Lung (tissue), 12 donors: Measurements from ENCODE around the gene ADK. TPM values are rescaled to one million over a fixed set of nuclear protein-coding genes. Genes with fewer than 3 reads are reported as not detected.

Source experiments
- ATAC-seq: fragments of 200-7000 bp; cut with Tn5 transposase; one replicate; pipeline ENCODE4 v1.9.1; 2020; ENCODE audit warnings: moderate number of reproducible peaks; ENCODE audit not compliant: insufficient read depth, low FRiP score
- DNase-seq, 3 donors: peaks; one replicate each; pipeline ENCODE4 v3.0.0-alpha.2; 2013 to 2017
- H3K27ac ChIP-seq, 2 donors: one replicate each; pipeline ENCODE4 v1.5.1; 2013; ENCODE audit warnings: mild to moderate bottlenecking in 2 of 2, moderate library complexity in 2 of 2, control low read depth in 1 of 2, inconsistent platforms in 1 of 2, low read depth in 1 of 2, low read length in 1 of 2
- H3K27me3 ChIP-seq, 3 donors: one replicate each; pipeline ENCODE4 v1.5.1; 2013; ENCODE audit warnings: low read length in 2 of 3; ENCODE audit not compliant: control insufficient read depth in 3 of 3, insufficient read depth in 3 of 3
- H3K36me3 ChIP-seq, 4 donors: one replicate each; pipeline ENCODE4 v1.5.1; 2013; ENCODE audit warnings: low read length in 4 of 4, mild to moderate bottlenecking in 1 of 4, moderate library complexity in 1 of 4; ENCODE audit not compliant: control insufficient read depth in 4 of 4, insufficient read depth in 4 of 4
- H3K4me1 ChIP-seq, 5 donors: one replicate each; pipeline ENCODE4 v1.5.1; 2013; ENCODE audit warnings: low read length in 5 of 5, mild to moderate bottlenecking in 2 of 5, moderate library complexity in 1 of 5; ENCODE audit not compliant: control insufficient read depth in 5 of 5, insufficient read depth in 5 of 5
- H3K4me3 ChIP-seq: one replicate; pipeline ENCODE4 v1.5.1; 2013; ENCODE audit warnings: mild to moderate bottlenecking, control low read depth, moderate library complexity
- H3K9ac ChIP-seq, 2 donors: one replicate each; pipeline ENCODE4 v1.5.1; 2013; ENCODE audit warnings: low read length in 2 of 2, control low read depth in 1 of 2; ENCODE audit not compliant: insufficient read depth in 1 of 2
- H3K9me3 ChIP-seq, 4 donors: one replicate each; pipeline ENCODE4 v1.5.1; 2013; ENCODE audit warnings: low read length in 3 of 4, mild to moderate bottlenecking in 1 of 4, moderate library complexity in 1 of 4; ENCODE audit not compliant: control insufficient read depth in 4 of 4, insufficient read depth in 3 of 4
- CTCF ChIP-seq: IDR thresholded peaks from 2 replicates; pipeline ENCODE4 v1.5.1; 2012; ENCODE audit warnings: mild to moderate bottlenecking; ENCODE audit errors: control extremely low read depth, extremely low read depth
- WGBS, 2 donors: extraction: QIAGEN DNeasy Blood & Tissue Kit; methylation state at CpG; one replicate each; pipeline ENCODE4 v1.1.7; 2013; 5-methylcytosine and 5-hydroxymethylcytosine counted together
- polyA plus RNA-seq, 2 donors: library from polyadenylated mRNA; stranded (reverse); fragments of 200-250 nt; gene quantifications; one replicate each; pipeline ENCODE4 v1.2.1, GENCODE V29; 2013
- total RNA-seq, 2 donors: library from RNA; depleted of rRNA in 1 of 2; stranded (reverse); fragments of >200 nt in 1 of 2; gene quantifications; one replicate each; pipeline ENCODE4 v1.2.1, GENCODE V29; 2014 to 2021
- donor health status: control.
- donor health status: control.
- donor health status: Bipolar disorder and iron deficiency.
- donor health status: healthy.
- donor health status: DM: yes; HTN: yes; CAD: no.

Gene ADK
- total and polyA plus RNA-seq, 4 donors: 31.6 to 82.3 (median 42.9) TPM

GRCh38 chr10:74669210-74669609, 518.2 kb downstream of the ADK start:
- Histone ChIP-seq H3K9ac (no peak overlapping the region), H3K9me3 (peaks cover 0 to 4% (median 2%) of the 10 kb centered on the region in 4 donors), H3K36me3 (peaks cover 0 to 11% (median 3%) of the 10 kb centered on the region in 4 donors), H3K27me3 (no peaks in the 10 kb centered on the region), H3K4me1 (peaks cover 0 to 7% (median 4%) of the 10 kb centered on the region in 5 donors), H3K4me3 (no peak overlapping the region), H3K27ac (no peak overlapping the region)
- WGBS, 2 donors: 77 to 84% methylated on average over 3 of the region's 3 CpGs
- DNase-seq: no peak
- no peak for TF ChIP-seq CTCF
- no peak for ATAC-seq

- H3K4me1 ChIP-seq: peaks cover 0 to 7% (median 4%) of the 10 kb centered on the region in 5 donors
- TF ChIP-seq CTCF: no peak
- no peak overlapping the region for H3K27ac ChIP-seq
- peaks cover 0 to 11% (median 3%) of the 10 kb centered on the region in 4 donors for H3K36me3 ChIP-seq
- peaks cover 0 to 4% (median 2%) of the 10 kb centered on the region in 4 donors for H3K9me3 ChIP-seq
- no peak overlapping the region for H3K9ac ChIP-seq
- WGBS, 2 donors: 80 to 99% methylated on average over 3 of the region's 3 CpGs
- no peak for ATAC-seq
- no peaks in the 10 kb centered on the region for H3K27me3 ChIP-seq
- no peak for DNase-seq
- no peak overlapping the region for H3K4me3 ChIP-seq
These were observed 520.7 kb downstream of the ADK start for GRCh38 chr10:74671716-74672115.

GRCh38 chr10:74672430-74673165, 521.6 kb downstream of the ADK start:
- ATAC-seq (no peak), DNase-seq (no peak)
- no peak for TF ChIP-seq CTCF
- Histone ChIP-seq H3K36me3 (peaks cover 0 to 11% (median 3%) of the 10 kb centered on the region in 4 donors), H3K9me3 (peaks cover 0 to 4% (median 2%) of the 10 kb centered on the region in 4 donors), H3K4me3 (no peak overlapping the region), H3K27ac (no peak overlapping the region), H3K9ac (no peak overlapping the region), H3K4me1 (peaks cover 0 to 7% (median 4%) of the 10 kb centered on the region in 5 donors), H3K27me3 (no peaks in the 10 kb centered on the region)
